ENCODE measurements around the gene MOGAT2.
"Not testable (repeated sequence)": the region's sequence is repeated elsewhere in the genome, so short reads cannot be mapped to it uniquely, and the experiment has no call there.

MOGAT2 gene

DNA sequence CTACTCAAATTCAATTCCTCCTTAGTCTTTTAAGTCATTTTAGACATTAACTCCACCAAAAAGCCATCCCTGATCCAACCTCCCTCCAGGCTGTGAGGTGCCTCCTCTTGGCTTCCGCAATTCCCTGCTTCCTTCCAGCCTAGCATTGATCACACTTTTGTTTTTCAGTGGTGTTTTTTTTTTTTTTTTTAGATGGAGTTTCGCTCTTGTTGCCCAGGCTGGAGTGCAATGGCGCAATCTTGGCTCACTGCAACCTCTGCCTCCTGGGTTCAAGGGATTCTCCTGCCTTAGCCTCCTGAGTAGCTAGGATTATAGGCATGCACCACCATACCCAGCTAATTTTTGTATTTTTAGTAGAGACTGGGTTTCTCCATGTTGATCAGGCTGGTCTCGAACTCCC is 25.5 kb downstream of the MOGAT2 start:
- not testable (repeated sequence) for H3K27ac ChIP-seq (ENCODE audit: low read length); H3K36me3 ChIP-seq (ENCODE audit: control insufficient read depth, low read depth, low read length); H3K9me3 ChIP-seq (ENCODE audit: control insufficient read depth, low read depth, low read length); H3K4me1 ChIP-seq (ENCODE audit: control insufficient read depth, low read depth, low read length); H3K4me3 ChIP-seq (ENCODE audit: low read length); H3K9ac ChIP-seq (ENCODE audit: low read length); H3K27me3 ChIP-seq (ENCODE audit: control insufficient read depth, insufficient read depth, low read length)

DNA sequence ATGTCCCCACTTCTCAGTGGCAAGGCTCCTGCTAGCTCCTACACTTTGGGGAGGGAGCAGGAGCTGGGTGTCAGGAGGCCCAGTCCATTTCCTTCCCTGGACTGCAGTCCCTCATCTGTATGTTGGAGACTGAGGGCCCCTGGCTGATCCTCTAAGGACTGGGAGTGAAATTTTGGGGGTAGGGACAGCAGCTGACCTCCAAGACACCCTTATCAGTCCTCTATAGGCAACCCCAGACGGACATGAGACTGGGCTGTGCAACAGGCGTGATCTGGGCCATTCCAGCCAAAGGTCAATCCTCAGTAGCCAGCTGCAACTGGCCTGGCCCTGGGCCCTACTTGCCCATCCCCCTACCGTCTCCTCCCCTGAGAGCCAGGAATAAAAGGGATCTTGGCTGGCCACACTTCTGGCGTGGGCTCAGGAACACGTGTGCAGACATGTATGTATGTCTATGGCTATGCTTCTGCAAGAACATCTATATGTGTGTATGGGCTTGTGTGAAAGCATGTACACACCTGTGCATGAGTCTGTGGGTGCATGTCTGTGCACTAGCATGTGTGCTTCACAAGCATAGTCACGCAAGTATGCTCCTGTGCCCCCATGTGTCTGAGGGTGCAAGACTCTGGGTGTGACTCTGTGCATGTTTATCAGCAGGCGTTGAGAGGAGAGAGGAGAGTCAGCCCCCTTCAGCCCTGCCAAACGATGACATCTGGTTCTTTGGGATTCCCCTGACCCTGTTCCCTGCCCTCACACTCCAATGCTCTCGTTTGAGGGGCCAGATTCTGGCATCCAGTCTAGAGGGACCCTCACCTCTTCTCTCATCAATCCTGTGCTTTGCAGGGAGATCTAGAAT is 26.3 kb downstream of the MOGAT2 start:
- Histone ChIP-seq H3K9ac (ENCODE audit: low read length) (no peak overlapping the region), H3K9me3 (ENCODE audit: control insufficient read depth, low read depth, low read length) (no peaks in the 10 kb centered on the region), H3K4me3 (ENCODE audit: low read length) (no peak overlapping the region), H3K36me3 (ENCODE audit: control insufficient read depth, low read depth, low read length) (no peaks in the 10 kb centered on the region), H3K27ac (ENCODE audit: low read length) (no peak overlapping the region), H3K4me1 (ENCODE audit: control insufficient read depth, low read depth, low read length) (peaks cover 3% of the 10 kb centered on the region), H3K27me3 (ENCODE audit: control insufficient read depth, insufficient read depth, low read length) (no peaks in the 10 kb centered on the region)

DNA sequence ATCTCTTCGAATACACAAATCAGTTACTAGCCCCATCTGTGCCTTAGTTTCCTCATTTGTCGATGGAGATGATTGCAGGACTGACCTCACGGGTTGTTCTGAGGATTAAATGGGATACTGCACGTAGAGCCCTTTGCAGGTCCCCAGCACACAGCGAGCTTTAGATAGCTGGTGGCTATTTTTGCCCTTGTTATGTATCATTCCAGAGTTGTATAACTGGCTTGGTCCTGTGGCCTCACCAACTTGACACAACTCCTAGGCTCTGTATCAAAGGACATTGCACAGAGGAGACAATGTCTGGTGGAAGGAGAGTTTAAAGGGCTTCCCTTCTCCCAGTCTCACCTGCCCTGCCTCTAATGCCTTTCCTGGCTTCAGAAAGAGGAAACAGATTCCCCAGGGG is 28.2 kb downstream of the MOGAT2 start:
- H3K36me3 ChIP-seq (ENCODE audit: control insufficient read depth, low read depth, low read length): no peaks in the 10 kb centered on the region
- H3K9me3 ChIP-seq (ENCODE audit: control insufficient read depth, low read depth, low read length): no peaks in the 10 kb centered on the region
- no peak overlapping the region for H3K4me3 ChIP-seq (ENCODE audit: low read length)
- no peaks in the 10 kb centered on the region for H3K27me3 ChIP-seq (ENCODE audit: control insufficient read depth, insufficient read depth, low read length)
- no peak overlapping the region for H3K27ac ChIP-seq (ENCODE audit: low read length)
- no peak overlapping the region for H3K9ac ChIP-seq (ENCODE audit: low read length)
- H3K4me1 ChIP-seq (ENCODE audit: control insufficient read depth, low read depth, low read length): peaks cover 3% of the 10 kb centered on the region

DNA sequence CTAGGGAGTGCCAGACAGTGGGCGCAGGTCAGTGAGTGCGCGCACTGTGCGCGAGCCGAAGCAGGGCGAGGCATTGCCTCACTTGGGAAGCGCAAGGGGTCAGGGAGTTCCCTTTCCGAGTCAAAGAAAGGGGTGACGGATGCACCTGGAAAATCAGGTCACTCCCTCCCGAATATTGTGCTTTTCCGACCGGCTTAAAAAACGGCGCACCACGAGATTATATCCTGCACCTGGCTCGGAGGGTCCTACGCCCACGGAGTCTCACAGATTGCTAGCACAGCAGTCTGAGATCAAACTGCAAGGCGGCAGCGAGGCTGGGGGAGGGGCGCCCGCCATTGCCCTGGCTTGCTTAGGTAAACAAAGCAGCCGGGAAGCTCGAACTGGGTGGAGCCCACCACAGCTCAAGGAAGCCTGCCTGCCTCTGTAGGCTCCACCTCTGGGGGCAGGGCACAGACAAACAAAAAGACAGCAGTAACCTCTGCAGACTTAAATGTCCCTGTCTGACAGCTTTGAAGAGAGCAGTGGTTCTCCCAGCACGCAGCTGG is 31.2 kb downstream of the MOGAT2 start:
- not testable (repeated sequence) for H3K27ac ChIP-seq (ENCODE audit: low read length); H3K4me3 ChIP-seq (ENCODE audit: low read length); H3K9me3 ChIP-seq (ENCODE audit: control insufficient read depth, low read depth, low read length); H3K27me3 ChIP-seq (ENCODE audit: control insufficient read depth, insufficient read depth, low read length); H3K4me1 ChIP-seq (ENCODE audit: control insufficient read depth, low read depth, low read length); H3K9ac ChIP-seq (ENCODE audit: low read length); H3K36me3 ChIP-seq (ENCODE audit: control insufficient read depth, low read depth, low read length)

DNA sequence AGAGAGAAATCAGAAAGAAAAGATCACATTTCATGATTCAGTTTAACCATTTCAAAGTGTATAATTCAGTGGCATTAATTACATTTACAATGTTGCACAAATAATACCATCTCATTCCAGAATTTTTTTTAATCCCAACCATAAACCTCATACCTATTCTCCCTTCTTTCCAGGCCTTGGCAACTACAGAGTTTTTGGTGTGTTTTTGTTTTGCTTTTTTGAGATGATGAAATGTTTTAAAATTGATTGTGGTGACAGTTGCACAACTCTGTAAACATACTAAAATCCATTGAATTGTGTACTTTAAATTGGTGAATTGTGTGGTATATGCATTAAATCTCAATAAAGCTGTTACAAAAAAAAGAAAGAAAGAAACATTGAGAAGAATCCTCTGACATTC is 37.3 kb downstream of the MOGAT2 start:
- not testable (repeated sequence) for H3K9ac ChIP-seq (ENCODE audit: low read length); H3K27me3 ChIP-seq (ENCODE audit: control insufficient read depth, insufficient read depth, low read length); H3K9me3 ChIP-seq (ENCODE audit: control insufficient read depth, low read depth, low read length); H3K4me1 ChIP-seq (ENCODE audit: control insufficient read depth, low read depth, low read length); H3K4me3 ChIP-seq (ENCODE audit: low read length); H3K27ac ChIP-seq (ENCODE audit: low read length); H3K36me3 ChIP-seq (ENCODE audit: control insufficient read depth, low read depth, low read length)

DNA sequence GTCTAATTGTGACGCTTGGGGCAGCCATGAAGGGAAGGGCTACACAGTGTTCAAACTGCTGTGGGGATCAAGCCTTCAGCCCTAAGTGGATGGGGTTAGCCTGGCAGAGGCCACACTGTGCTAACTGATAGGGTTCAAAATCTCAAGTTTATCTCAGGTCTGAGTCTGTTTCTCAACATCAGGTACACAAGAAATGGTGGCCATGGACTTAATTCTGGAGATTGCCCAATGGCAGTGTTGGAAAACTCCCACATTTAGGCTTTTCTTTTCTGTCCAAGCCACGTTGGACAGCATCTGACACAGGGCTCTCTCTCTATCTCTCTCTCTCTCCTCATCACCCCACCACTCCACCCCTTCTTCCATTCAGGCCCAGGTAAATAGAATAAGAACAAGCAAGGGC is 40.0 kb downstream of the MOGAT2 start:
- H3K27me3 ChIP-seq (ENCODE audit: control insufficient read depth, insufficient read depth, low read length): no peaks in the 10 kb centered on the region
- H3K36me3 ChIP-seq (ENCODE audit: control insufficient read depth, low read depth, low read length): no peaks in the 10 kb centered on the region
- no peaks in the 10 kb centered on the region for H3K9me3 ChIP-seq (ENCODE audit: control insufficient read depth, low read depth, low read length)
- no peak overlapping the region for H3K9ac ChIP-seq (ENCODE audit: low read length)
- H3K27ac ChIP-seq (ENCODE audit: low read length): no peak overlapping the region
- H3K4me3 ChIP-seq (ENCODE audit: low read length): no peak overlapping the region
- no peaks in the 10 kb centered on the region for H3K4me1 ChIP-seq (ENCODE audit: control insufficient read depth, low read depth, low read length)

DNA sequence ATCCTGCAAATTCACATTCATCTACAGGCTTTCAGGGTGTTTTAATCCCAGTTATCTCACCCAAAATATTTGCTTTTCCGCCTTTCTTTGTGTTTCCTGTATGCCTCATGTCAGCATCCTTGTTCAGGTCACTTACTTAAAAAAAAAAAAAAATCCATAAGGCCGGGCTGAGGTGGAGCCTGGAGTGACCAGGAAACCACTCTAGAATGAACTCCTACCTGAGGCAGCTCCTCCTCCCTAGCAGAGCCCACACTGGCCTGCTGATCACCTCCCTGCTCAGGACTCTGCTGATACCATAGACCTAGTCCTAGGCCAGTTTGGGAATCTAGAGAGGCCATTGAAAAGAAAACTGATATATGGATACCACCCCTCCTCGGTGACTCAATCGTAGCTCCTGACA is 42.2 kb downstream of the MOGAT2 start:
- H3K27me3 ChIP-seq (ENCODE audit: control insufficient read depth, insufficient read depth, low read length): no peaks in the 10 kb centered on the region
- H3K36me3 ChIP-seq (ENCODE audit: control insufficient read depth, low read depth, low read length): no peaks in the 10 kb centered on the region
- peaks cover 3% of the 10 kb centered on the region for H3K4me1 ChIP-seq (ENCODE audit: control insufficient read depth, low read depth, low read length)
- no peaks in the 10 kb centered on the region for H3K9me3 ChIP-seq (ENCODE audit: control insufficient read depth, low read depth, low read length)
- no peak overlapping the region for H3K27ac ChIP-seq (ENCODE audit: low read length)
- H3K9ac ChIP-seq (ENCODE audit: low read length): no peak overlapping the region
- no peak overlapping the region for H3K4me3 ChIP-seq (ENCODE audit: low read length)

DNA sequence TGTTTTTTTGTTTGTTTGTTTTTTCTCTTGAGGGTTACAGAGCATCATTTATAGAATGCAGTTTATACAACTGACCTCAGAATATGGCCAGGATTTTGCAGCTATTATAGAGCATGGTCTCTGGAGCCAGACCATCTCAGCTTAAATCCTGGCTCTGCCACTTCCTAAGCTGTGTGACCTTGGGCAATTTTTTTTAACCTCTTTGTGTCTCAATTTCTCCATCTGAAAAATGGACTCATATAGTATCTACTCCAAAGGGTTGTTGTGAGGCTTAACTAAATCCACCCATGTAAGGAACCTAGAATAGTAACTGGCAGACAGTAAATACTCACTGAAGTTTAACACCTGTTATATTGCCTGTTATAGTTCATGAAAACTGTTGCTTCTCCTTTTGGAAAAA is 42.6 kb downstream of the MOGAT2 start:
- Histone ChIP-seq H3K9me3 (ENCODE audit: control insufficient read depth, low read depth, low read length) (no peaks in the 10 kb centered on the region), H3K9ac (ENCODE audit: low read length) (no peak overlapping the region), H3K4me3 (ENCODE audit: low read length) (no peak overlapping the region), H3K4me1 (ENCODE audit: control insufficient read depth, low read depth, low read length) (peaks cover 3% of the 10 kb centered on the region), H3K27me3 (ENCODE audit: control insufficient read depth, insufficient read depth, low read length) (no peaks in the 10 kb centered on the region), H3K27ac (ENCODE audit: low read length) (no peak overlapping the region), H3K36me3 (ENCODE audit: control insufficient read depth, low read depth, low read length) (no peaks in the 10 kb centered on the region)

DNA sequence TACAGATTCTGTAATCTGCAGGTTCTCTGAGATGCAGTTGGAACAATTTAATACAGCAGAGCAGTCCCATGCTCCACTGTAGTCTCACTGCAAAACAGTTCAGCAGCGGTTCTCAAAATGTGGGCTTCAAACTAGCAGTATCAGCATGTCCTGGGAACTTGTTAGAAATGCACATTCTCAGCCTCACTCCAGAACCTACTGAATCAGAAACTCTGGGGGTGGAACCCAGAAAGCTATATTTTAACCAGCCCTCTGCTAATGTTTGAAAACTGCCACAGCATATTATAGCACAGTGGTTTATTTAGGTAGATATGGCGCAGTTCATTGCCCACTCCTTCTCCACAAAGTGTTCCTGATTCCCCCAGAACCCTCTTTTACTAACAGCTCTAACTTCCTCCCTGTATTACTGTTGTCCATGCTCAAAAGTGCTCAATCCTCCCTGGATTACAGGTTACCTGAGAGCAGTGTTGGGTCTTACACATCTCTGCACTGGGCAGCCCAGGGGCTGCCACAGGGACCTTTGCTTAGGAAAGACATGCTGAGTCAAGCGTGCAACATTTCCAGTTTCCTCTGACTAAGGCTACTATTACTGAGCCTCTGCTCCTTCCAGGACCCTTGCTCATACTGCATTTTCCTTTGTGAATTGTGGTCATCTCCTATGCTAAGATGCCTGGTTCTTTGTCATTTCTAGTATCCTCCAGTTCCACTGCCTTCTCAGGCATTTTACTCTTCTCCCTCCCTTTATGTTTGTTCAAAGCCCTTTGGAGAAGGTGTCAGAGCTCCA is 43.3 kb downstream of the MOGAT2 start:
- Histone ChIP-seq H3K4me1 (ENCODE audit: control insufficient read depth, low read depth, low read length) (peaks cover 3% of the 10 kb centered on the region), H3K9me3 (ENCODE audit: control insufficient read depth, low read depth, low read length) (no peaks in the 10 kb centered on the region), H3K27ac (ENCODE audit: low read length) (no peak overlapping the region), H3K27me3 (ENCODE audit: control insufficient read depth, insufficient read depth, low read length) (no peaks in the 10 kb centered on the region), H3K4me3 (ENCODE audit: low read length) (no peak overlapping the region), H3K9ac (ENCODE audit: low read length) (no peak overlapping the region), H3K36me3 (ENCODE audit: control insufficient read depth, low read depth, low read length) (no peaks in the 10 kb centered on the region)

DNA sequence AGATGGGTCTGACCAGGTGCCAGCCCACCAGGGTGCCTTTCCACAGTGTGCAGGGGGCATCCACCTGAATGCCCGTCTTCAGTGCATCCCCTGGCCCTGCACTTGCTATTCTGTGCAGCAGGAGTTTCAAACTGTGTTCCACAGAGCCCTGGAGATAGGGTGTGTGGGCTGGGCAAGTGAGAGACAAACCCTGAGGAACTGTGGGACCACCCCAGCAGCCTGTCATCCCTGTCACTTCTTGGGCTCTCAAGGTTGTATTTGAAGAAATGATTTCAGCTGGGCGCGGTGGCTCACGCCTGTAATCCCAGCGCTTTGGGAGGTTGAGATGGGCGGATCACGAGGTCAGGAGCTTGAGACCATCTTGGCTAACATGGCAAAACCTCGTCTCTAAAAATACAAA is 44.5 kb downstream of the MOGAT2 start:
- peaks cover 3% of the 10 kb centered on the region for H3K4me1 ChIP-seq (ENCODE audit: control insufficient read depth, low read depth, low read length)
- no peak overlapping the region for H3K9ac ChIP-seq (ENCODE audit: low read length)
- peaks cover 9% of the 10 kb centered on the region for H3K27me3 ChIP-seq (ENCODE audit: control insufficient read depth, insufficient read depth, low read length)
- H3K4me3 ChIP-seq (ENCODE audit: low read length): no peak overlapping the region
- no peaks in the 10 kb centered on the region for H3K9me3 ChIP-seq (ENCODE audit: control insufficient read depth, low read depth, low read length)
- H3K36me3 ChIP-seq (ENCODE audit: control insufficient read depth, low read depth, low read length): no peaks in the 10 kb centered on the region
- no peak overlapping the region for H3K27ac ChIP-seq (ENCODE audit: low read length)

DNA sequence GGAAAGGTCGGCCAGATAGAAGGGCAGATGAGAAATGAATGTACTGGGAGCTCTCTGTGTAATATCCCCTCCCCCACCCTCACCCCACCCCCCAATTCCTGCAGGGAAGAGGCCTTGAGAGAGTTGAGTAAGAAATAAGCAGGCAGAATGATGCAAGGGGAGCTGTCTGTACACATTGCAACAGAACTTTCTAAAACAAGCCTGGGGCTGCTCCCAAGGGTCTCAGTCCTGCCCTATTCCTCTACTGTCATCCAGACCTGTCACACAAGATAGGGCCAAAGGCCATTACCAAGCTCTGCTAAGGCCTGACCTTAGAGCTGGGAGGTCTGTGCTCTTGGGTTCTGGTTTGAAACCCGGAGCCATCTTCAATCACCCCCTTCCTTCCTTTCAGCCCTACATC is 45.2 kb downstream of the MOGAT2 start:
- H3K27me3 ChIP-seq (ENCODE audit: control insufficient read depth, insufficient read depth, low read length): peaks cover 17% of the 10 kb centered on the region
- H3K27ac ChIP-seq (ENCODE audit: low read length): no peak overlapping the region
- no peak overlapping the region for H3K9ac ChIP-seq (ENCODE audit: low read length)
- H3K4me3 ChIP-seq (ENCODE audit: low read length): no peak overlapping the region
- H3K4me1 ChIP-seq (ENCODE audit: control insufficient read depth, low read depth, low read length): peaks cover 3% of the 10 kb centered on the region
- no peaks in the 10 kb centered on the region for H3K9me3 ChIP-seq (ENCODE audit: control insufficient read depth, low read depth, low read length)
- H3K36me3 ChIP-seq (ENCODE audit: control insufficient read depth, low read depth, low read length): no peaks in the 10 kb centered on the region

Measured in iPS-18a (cell line).